Stimulated activated memory B cell treated with anti-CD40 and anti-IgM and Interleukin-4, amounts not matched to agents 10 μg/mL and 1 μg/mL and 100 μg/mL, for 72 hours (primary cell): ENCODE measurements around the gene LBX2.
"Not testable (repeated sequence)": the region's sequence is repeated elsewhere in the genome, so short reads cannot be mapped to it uniquely, and the experiment has no call there.

Source experiments
- ATAC-seq: fragments of 150-1000 bp; cut with Tn5 transposase; 2 replicates; pipeline ENCODE4 v1.10.0; 2021
- H3K27ac Mint-ChIP-seq: one replicate; pipeline ENCODE4 v1.8.0; 2022; ENCODE audit warnings: mild to moderate bottlenecking, mixed read lengths
- H3K27me3 Mint-ChIP-seq: one replicate; pipeline ENCODE4 v1.8.0; 2022; ENCODE audit warnings: mixed read lengths
- H3K36me3 Mint-ChIP-seq: one replicate; pipeline ENCODE4 v1.8.0; 2022; ENCODE audit warnings: mixed read lengths
- H3K4me1 Mint-ChIP-seq: one replicate; pipeline ENCODE4 v1.8.0; 2022; ENCODE audit warnings: mixed read lengths
- H3K4me3 Mint-ChIP-seq: one replicate; pipeline ENCODE4 v1.8.0; 2022; ENCODE audit warnings: mild to moderate bottlenecking, moderate library complexity, mixed read lengths
- H3K9me3 Mint-ChIP-seq: one replicate; pipeline ENCODE4 v1.8.0; 2022; ENCODE audit warnings: mixed read lengths

The LBX2 gene

GRCh38 chr2:74461187-74462053 lies 38.0 kb downstream of the LBX2 start:
- Mint-ChIP-seq H3K36me3 (peaks cover 30% of the 10 kb centered on the region), H3K4me1 (peaks cover 50% of the 10 kb centered on the region), H3K27ac (no peak overlapping the region), H3K4me3 (no peak overlapping the region), H3K9me3 (no peaks in the 10 kb centered on the region), H3K27me3 (no peaks in the 10 kb centered on the region)
- ATAC-seq = no peak

- not testable (repeated sequence) for ATAC-seq, H3K27me3 Mint-ChIP-seq, H3K9me3 Mint-ChIP-seq
- Mint-ChIP-seq H3K4me1 (peaks cover 56% of the 10 kb centered on the region), H3K27ac (peak overlapping the region; percentile 96), H3K4me3 (peak overlapping the region; percentile 74), H3K36me3 (peaks cover 42% of the 10 kb centered on the region)
These were observed 39.2 kb downstream of the LBX2 start for GRCh38 chr2:74460187-74460586.

- H3K9me3 Mint-ChIP-seq = not testable (repeated sequence)
These were observed 39.8 kb downstream of the LBX2 start for GRCh38 chr2:74459503-74460118.

GRCh38 chr2:74458938-74459363 lies 40.5 kb downstream of the LBX2 start:
- H3K36me3 Mint-ChIP-seq = peaks cover 44% of the 10 kb centered on the region

More at GRCh38 chr2:74459503-74460118, 39.8 kb downstream of the LBX2 start:
- peaks cover 44% of the 10 kb centered on the region for H3K36me3 Mint-ChIP-seq
- H3K27me3 Mint-ChIP-seq, ATAC-seq: not testable (repeated sequence)
- peak overlapping the region; percentile 96 for H3K27ac Mint-ChIP-seq
- H3K4me3 Mint-ChIP-seq = peak overlapping the region; percentile 74
- peaks cover 62% of the 10 kb centered on the region for H3K4me1 Mint-ChIP-seq

GRCh38 chr2:74458132-74458937 lies 41.1 kb downstream of the LBX2 start, which contains the start of gene WBP1:
Gene WBP1, plus strand, starts transcription at chr2:74458438. Its CDS starts 165 bp downstream, at chr2:74458603.
- Mint-ChIP-seq H3K27ac (peak within 1 kb of the TSS; percentile 96), H3K4me1 (peaks cover 64% of the 10 kb centered on the region), H3K27me3 (no peaks in the 10 kb centered on the region), H3K4me3 (peak within 1 kb of the TSS; percentile 91), H3K9me3 (no peaks in the 10 kb centered on the region), H3K36me3 (peaks cover 44% of the 10 kb centered on the region)
- ATAC-seq = peak; percentile 95

More at GRCh38 chr2:74458938-74459363, 40.5 kb downstream of the LBX2 start:
- Mint-ChIP-seq H3K4me1 (peaks cover 66% of the 10 kb centered on the region), H3K27ac (peak overlapping the region; percentile 96), H3K4me3 (peak overlapping the region; percentile 91), H3K27me3 (no peaks in the 10 kb centered on the region), H3K9me3 (no peaks in the 10 kb centered on the region)
- ATAC-seq = no peak

- peak; percentile 76 for ATAC-seq
- Mint-ChIP-seq H3K4me3 (peak overlapping the region; percentile 91), H3K4me1 (peaks cover 63% of the 10 kb centered on the region), H3K27me3 (no peaks in the 10 kb centered on the region), H3K9me3 (no peaks in the 10 kb centered on the region), H3K36me3 (peaks cover 37% of the 10 kb centered on the region), H3K27ac (peak overlapping the region; percentile 96)
These were observed 41.8 kb downstream of the LBX2 start for GRCh38 chr2:74457549-74458131.

GRCh38 chr2:74457129-74457548 lies 42.3 kb downstream of the LBX2 start:
- Mint-ChIP-seq H3K27me3 (no peaks in the 10 kb centered on the region), H3K27ac (peak overlapping the region; percentile 96), H3K4me1 (peaks cover 62% of the 10 kb centered on the region), H3K4me3 (peak overlapping the region; percentile 91), H3K36me3 (peaks cover 32% of the 10 kb centered on the region), H3K9me3 (no peaks in the 10 kb centered on the region)
- no peak for ATAC-seq

- peaks cover 53% of the 10 kb centered on the region for H3K4me1 Mint-ChIP-seq
- no peaks in the 10 kb centered on the region for H3K27me3 Mint-ChIP-seq
- peak within 1 kb of the TSS; percentile 91 for H3K4me3 Mint-ChIP-seq
- ATAC-seq = peak; percentile 64
- peak within 1 kb of the TSS; percentile 96 for H3K27ac Mint-ChIP-seq
- peaks cover 17% of the 10 kb centered on the region for H3K36me3 Mint-ChIP-seq
- H3K9me3 Mint-ChIP-seq = no peaks in the 10 kb centered on the region
These were observed 44.5 kb downstream of the LBX2 start, which contains the start of gene INO80B for GRCh38 chr2:74454654-74455511. Gene INO80B, plus strand, starts transcription at chr2:74455087. Its CDS starts 30 bp downstream, at chr2:74455117.

GRCh38 chr2:74450570-74451190 lies 48.7 kb downstream of the LBX2 start:
- Mint-ChIP-seq H3K36me3 (peaks cover 7% of the 10 kb centered on the region), H3K9me3 (no peaks in the 10 kb centered on the region), H3K4me3 (no peak overlapping the region), H3K27me3 (peaks cover under 1% of the 10 kb centered on the region), H3K4me1 (peaks cover 21% of the 10 kb centered on the region), H3K27ac (no peak overlapping the region)
- no peak for ATAC-seq

- Mint-ChIP-seq H3K9me3 (no peaks in the 10 kb centered on the region), H3K27me3 (peaks cover 6% of the 10 kb centered on the region), H3K4me1 (peaks cover 6% of the 10 kb centered on the region), H3K36me3 (no peaks in the 10 kb centered on the region), H3K27ac (no peak overlapping the region), H3K4me3 (no peak overlapping the region)
- ATAC-seq = no peak
These were observed 50.6 kb downstream of the LBX2 start for GRCh38 chr2:74448771-74449170.
